IPS-20b (cell line): ENCODE data around the gene H2BK1.

Experiments used
- H3K27ac ChIP-seq: one replicate; pipeline ENCODE4 v1.5.1; 2013; ENCODE audit warnings: low read length
- H3K27me3 ChIP-seq: 2 replicates; pipeline ENCODE4 v1.6.1; 2013; ENCODE audit warnings: mild to moderate bottlenecking, low read length, inconsistent platforms; ENCODE audit not compliant: insufficient read depth
- H3K36me3 ChIP-seq: 2 replicates; pipeline ENCODE4 v1.6.1; 2013; ENCODE audit warnings: low read depth, mild to moderate bottlenecking, inconsistent platforms, low read length, moderate library complexity; ENCODE audit not compliant: insufficient read depth
- H3K4me1 ChIP-seq: 2 replicates; pipeline ENCODE4 v1.6.1; 2013; ENCODE audit warnings: mild to moderate bottlenecking, control low read depth, inconsistent platforms, low read length, moderate library complexity; ENCODE audit not compliant: insufficient read depth
- H3K4me3 ChIP-seq: 2 replicates; pipeline ENCODE4 v1.5.1; 2013; ENCODE audit warnings: mild to moderate bottlenecking, low read length, inconsistent platforms
- H3K9ac ChIP-seq: 2 replicates; pipeline ENCODE4 v1.6.1; 2013; ENCODE audit warnings: low read depth, mild to moderate bottlenecking, inconsistent platforms, low read length, moderate library complexity
- H3K9me3 ChIP-seq: 2 replicates; pipeline ENCODE4 v1.6.1; 2013; ENCODE audit warnings: mild to moderate bottlenecking, low read depth, low read length, inconsistent platforms; ENCODE audit not compliant: insufficient read depth

H2BK1 gene

GRCh38 chr7:151244196-151244840 is 34.0 kb upstream of the H2BK1 start:
- Histone ChIP-seq H3K27me3 (peaks cover 64% of the 10 kb centered on the region), H3K4me1 (peaks cover 7% of the 10 kb centered on the region; the same call in 1 of the 2 replicates), H3K9me3 (no peaks in the 10 kb centered on the region), H3K27ac (no peak overlapping the region), H3K4me3 (peak overlapping the region; percentile 61; the same call in 1 of the 2 replicates), H3K9ac (no peak overlapping the region), H3K36me3 (0 out of 2 replicates have a peak, but pooled peaks cover 1% of the 10 kb centered on the region)

- Histone ChIP-seq H3K4me3 (no peak overlapping the region), H3K27ac (no peak overlapping the region), H3K36me3 (0 out of 2 replicates have a peak, but pooled peaks cover 6% of the 10 kb centered on the region), H3K27me3 (peaks cover 58% of the 10 kb centered on the region), H3K9me3 (no peaks in the 10 kb centered on the region), H3K4me1 (peaks cover 7% of the 10 kb centered on the region; the same call in 1 of the 2 replicates), H3K9ac (no peak overlapping the region)
Observed at GRCh38 chr7:151243408-151244195, 33.3 kb upstream of the H2BK1 start.

GRCh38 chr7:151243045-151243349 is 32.7 kb upstream of the H2BK1 start:
- H3K4me1 ChIP-seq = peaks cover 7% of the 10 kb centered on the region; the same call in 1 of the 2 replicates
- H3K27me3 ChIP-seq = peaks cover 53% of the 10 kb centered on the region
- peaks cover 8% of the 10 kb centered on the region; the same call in 1 of the 2 replicates for H3K36me3 ChIP-seq
- no peak overlapping the region for H3K9ac ChIP-seq
- H3K4me3 ChIP-seq = no peak overlapping the region
- no peak overlapping the region for H3K27ac ChIP-seq
- H3K9me3 ChIP-seq = no peaks in the 10 kb centered on the region

GRCh38 chr7:151242159-151243044 is 32.1 kb upstream of the H2BK1 start:
- Histone ChIP-seq H3K27ac (no peak overlapping the region), H3K27me3 (peaks cover 47% of the 10 kb centered on the region), H3K36me3 (peaks cover 14% of the 10 kb centered on the region; the same call in 1 of the 2 replicates), H3K9me3 (no peaks in the 10 kb centered on the region), H3K4me1 (peaks cover 7% of the 10 kb centered on the region; the same call in 1 of the 2 replicates), H3K4me3 (no peak overlapping the region), H3K9ac (no peak overlapping the region)

GRCh38 chr7:151241755-151242096 is 31.4 kb upstream of the H2BK1 start:
- Histone ChIP-seq H3K36me3 (peaks cover 20% of the 10 kb centered on the region; the same call in 1 of the 2 replicates), H3K27me3 (peaks cover 40% of the 10 kb centered on the region), H3K27ac (no peak overlapping the region), H3K9ac (no peak overlapping the region), H3K4me1 (peaks cover 7% of the 10 kb centered on the region; the same call in 1 of the 2 replicates), H3K4me3 (no peak overlapping the region), H3K9me3 (no peaks in the 10 kb centered on the region)

- Histone ChIP-seq H3K27ac (no peak overlapping the region), H3K4me3 (no peak overlapping the region), H3K36me3 (peaks cover 26% of the 10 kb centered on the region; the same call in 1 of the 2 replicates), H3K4me1 (peaks cover 7% of the 10 kb centered on the region; the same call in 1 of the 2 replicates), H3K27me3 (peaks cover 34% of the 10 kb centered on the region), H3K9me3 (no peaks in the 10 kb centered on the region), H3K9ac (no peak overlapping the region)
Observed at GRCh38 chr7:151240942-151241754, 30.9 kb upstream of the H2BK1 start.

- H3K4me3 ChIP-seq = no peak overlapping the region
- H3K9ac ChIP-seq = no peak overlapping the region
- peaks cover 28% of the 10 kb centered on the region for H3K27me3 ChIP-seq
- H3K27ac ChIP-seq = no peak overlapping the region
- H3K9me3 ChIP-seq = no peaks in the 10 kb centered on the region
- peaks cover 7% of the 10 kb centered on the region; the same call in 1 of the 2 replicates for H3K4me1 ChIP-seq
- peaks cover 30% of the 10 kb centered on the region for H3K36me3 ChIP-seq
Observed at GRCh38 chr7:151240536-151240935, 30.2 kb upstream of the H2BK1 start.

GRCh38 chr7:151239837-151240459 is 29.7 kb upstream of the H2BK1 start:
- H3K36me3 ChIP-seq = peaks cover 36% of the 10 kb centered on the region
- no peak overlapping the region for H3K4me3 ChIP-seq
- no peak overlapping the region for H3K9ac ChIP-seq
- peaks cover 6% of the 10 kb centered on the region; the same call in 1 of the 2 replicates for H3K4me1 ChIP-seq
- no peaks in the 10 kb centered on the region for H3K9me3 ChIP-seq
- peaks cover 23% of the 10 kb centered on the region for H3K27me3 ChIP-seq
- no peak overlapping the region for H3K27ac ChIP-seq

GRCh38 chr7:151238924-151239836 is 28.9 kb upstream of the H2BK1 start:
- Histone ChIP-seq H3K27ac (no peak overlapping the region), H3K36me3 (peaks cover 40% of the 10 kb centered on the region), H3K9ac (no peak overlapping the region), H3K4me1 (no peaks in the 10 kb centered on the region; the same call in 1 of the 2 replicates), H3K9me3 (no peaks in the 10 kb centered on the region), H3K27me3 (peaks cover 16% of the 10 kb centered on the region), H3K4me3 (no peak overlapping the region)
